HEK293 (cell line): ENCODE data around the gene ZNF579.

Experiments
- CTCF ChIA-PET: fragments of 350-600 bp; formaldehyde crosslinking; extraction: SDS; loops from one replicate; lab custom pipeline; 2021; ENCODE audit warnings: antibody characterized with exemption; lab: Yijun Ruan, JAX
- POLR2A ChIA-PET: fragments of 300-600 bp; formaldehyde crosslinking; extraction: SDS; loops from one replicate; lab custom pipeline; 2020; ENCODE audit warnings: antibody characterized with exemption, inconsistent platforms; lab: Yijun Ruan, JAX
- H3K27ac ChIP-seq: fragments of 200-500 bp; sonication (Bioruptor generic); 2 replicates; pipeline ENCODE4 v1.5.1; 2014; ENCODE audit warnings: low read depth, low read length, control low read depth, inconsistent platforms; ENCODE audit errors: extremely low read depth
- H3K36me3 ChIP-seq, 2 experiments: fragments of 200-500 bp in 1 of 2; sonication (Bioruptor generic) in 1 of 2; 1 replicate in 1 of 2; 2 replicates in 1 of 2; pipeline ENCODE4 v1.5.1; 2014 to 2017; ENCODE audit warnings: inconsistent platforms in 2 of 2, low read length in 2 of 2; ENCODE audit not compliant: control insufficient read depth in 2 of 2, insufficient read depth in 1 of 2
- H3K4me1 ChIP-seq: fragments of 200-500 bp; sonication (Bioruptor generic); 2 replicates; pipeline ENCODE4 v1.5.1; 2014; ENCODE audit warnings: mild to moderate bottlenecking, low read length, inconsistent platforms; ENCODE audit not compliant: control insufficient read depth, insufficient read depth
- H3K4me3 ChIP-seq: 2 replicates; pipeline ENCODE4 v1.5.1; 2011; ENCODE audit warnings: low read depth, mild to moderate bottlenecking, control low read depth, low read length, moderate library complexity
- H3K9me3 ChIP-seq: fragments of 200-500 bp; sonication (Bioruptor generic); 2 replicates; pipeline ENCODE4 v1.5.1; 2014; ENCODE audit warnings: low read depth, low read length, inconsistent platforms; ENCODE audit not compliant: control insufficient read depth, insufficient read depth
- HOXC10 ChIP-seq: sonication (generic); formaldehyde crosslinking; IDR thresholded peaks from 2 replicates; pipeline ENCODE4 v1.8.1; 2023; ENCODE audit warnings: mild to moderate bottlenecking, missing genetic modification reagents
- INSM2 ChIP-seq: fragments of 450-650 bp; formaldehyde crosslinking; IDR thresholded peaks from 2 replicates; pipeline ENCODE4 v1.5.1; 2016; ENCODE audit warnings: missing biosample characterization, missing genetic modification characterization
- KLF7 ChIP-seq: fragments of 450-650 bp; formaldehyde crosslinking; IDR thresholded peaks from 2 replicates; pipeline ENCODE4 v1.5.1; 2016; ENCODE audit warnings: missing biosample characterization, missing genetic modification characterization, borderline replicate concordance
- KLF8 ChIP-seq: fragments of 450-650 bp; formaldehyde crosslinking; IDR thresholded peaks from 2 replicates; pipeline ENCODE4 v1.5.1; 2016; ENCODE audit warnings: missing biosample characterization, missing genetic modification characterization
- PBX3 ChIP-seq: sonication (generic); formaldehyde crosslinking; IDR thresholded peaks from 2 replicates; pipeline ENCODE4 v1.8.1; 2022; ENCODE audit warnings: mild to moderate bottlenecking, moderate library complexity, missing genetic modification reagents
- PRDM1 ChIP-seq: fragments of 450-650 bp; formaldehyde crosslinking; IDR thresholded peaks from 2 replicates; pipeline ENCODE4; 2016; ENCODE audit warnings: missing biosample characterization, missing genetic modification characterization
- ZBTB48 ChIP-seq: fragments of 450-650 bp; formaldehyde crosslinking; IDR thresholded peaks from 2 replicates; pipeline ENCODE4 v1.5.1; 2016; ENCODE audit warnings: missing biosample characterization, missing genetic modification characterization
- ZBTB49 ChIP-seq: fragments of 450-650 bp; formaldehyde crosslinking; IDR thresholded peaks from 2 replicates; pipeline ENCODE4 v1.5.1; 2016; ENCODE audit warnings: missing biosample characterization, missing genetic modification characterization, low read depth
- ZBTB7A ChIP-seq: fragments of 450-650 bp; formaldehyde crosslinking; IDR thresholded peaks from 2 replicates; pipeline ENCODE4 v1.5.1; 2016; ENCODE audit warnings: low read depth, missing biosample characterization, missing genetic modification characterization
- ZNF121 ChIP-seq: fragments of 450-650 bp; formaldehyde crosslinking; IDR thresholded peaks from 2 replicates; pipeline ENCODE4 v1.5.1; 2016; ENCODE audit warnings: missing biosample characterization, missing genetic modification characterization
- ZNF138 ChIP-seq: fragments of 450-650 bp; formaldehyde crosslinking; IDR thresholded peaks from 2 replicates; pipeline ENCODE4 v1.5.1; 2016; ENCODE audit warnings: missing biosample characterization, missing genetic modification characterization, borderline replicate concordance
- ZNF184 ChIP-seq: fragments of 450-650 bp; IDR thresholded peaks from 2 replicates; pipeline ENCODE4 v1.5.1; 2018; ENCODE audit warnings: missing biosample characterization, mild to moderate bottlenecking, missing genetic modification characterization
- ZNF202 ChIP-seq: fragments of 450-650 bp; formaldehyde crosslinking; IDR thresholded peaks from 2 replicates; pipeline ENCODE4 v1.5.1; 2016; ENCODE audit warnings: missing biosample characterization, missing genetic modification characterization, borderline replicate concordance
- ZNF23 ChIP-seq: fragments of 450-650 bp; formaldehyde crosslinking; IDR thresholded peaks from 2 replicates; pipeline ENCODE4 v1.5.1; 2016; ENCODE audit warnings: missing biosample characterization, missing genetic modification characterization, borderline replicate concordance
- ZNF404 ChIP-seq: fragments of 450-650 bp; formaldehyde crosslinking; IDR thresholded peaks from 2 replicates; pipeline ENCODE4 v1.5.1; 2017; ENCODE audit warnings: missing biosample characterization, missing genetic modification characterization
- ZNF426 ChIP-seq: fragments of 450-650 bp; formaldehyde crosslinking; IDR thresholded peaks from 2 replicates; pipeline ENCODE4 v1.5.1; 2017; ENCODE audit warnings: missing biosample characterization, missing genetic modification characterization, mild to moderate bottlenecking, inconsistent platforms, moderate library complexity
- ZNF473 ChIP-seq: fragments of 450-650 bp; formaldehyde crosslinking; IDR thresholded peaks from 2 replicates; pipeline ENCODE4 v1.5.1; 2017; ENCODE audit warnings: missing biosample characterization, missing genetic modification characterization
- ZNF623 ChIP-seq: fragments of 450-650 bp; formaldehyde crosslinking; IDR thresholded peaks from 2 replicates; pipeline ENCODE4 v1.5.1; 2016; ENCODE audit warnings: missing biosample characterization, missing genetic modification characterization
- ZNF624 ChIP-seq: fragments of 450-650 bp; formaldehyde crosslinking; IDR thresholded peaks from 2 replicates; pipeline ENCODE4 v1.5.1; 2017; ENCODE audit warnings: missing biosample characterization, missing genetic modification characterization
- ZNF677 ChIP-seq: fragments of 450-650 bp; IDR thresholded peaks from 2 replicates; pipeline ENCODE4 v1.5.0; 2018; ENCODE audit warnings: missing biosample characterization, mild to moderate bottlenecking, missing genetic modification characterization, moderate library complexity
- ZNF747 ChIP-seq: fragments of 450-650 bp; formaldehyde crosslinking; IDR thresholded peaks from 2 replicates; pipeline ENCODE4 v1.5.1; 2016; ENCODE audit warnings: missing biosample characterization, missing genetic modification characterization
- ZNF777 ChIP-seq: fragments of 450-650 bp; formaldehyde crosslinking; IDR thresholded peaks from 2 replicates; pipeline ENCODE4 v1.5.1; 2017; ENCODE audit warnings: missing biosample characterization, missing genetic modification characterization, borderline replicate concordance
- ZSCAN18 ChIP-seq: fragments of 450-650 bp; formaldehyde crosslinking; IDR thresholded peaks from 2 replicates; pipeline ENCODE4 v1.5.1; 2016; ENCODE audit warnings: missing biosample characterization, missing genetic modification characterization

The ZNF579 gene

GRCh38 chr19:55545443-55545842 lies 35.2 kb downstream of the ZNF579 start, which contains the start of gene SBK3:
SBK3 (minus strand) TSS chr19:55545543; CDS start chr19:55545543, 0 bp downstream.
- Histone ChIP-seq H3K4me1 (peaks cover 9% of the 10 kb centered on the region), H3K9me3 (no peaks in the 10 kb centered on the region), H3K27ac (no peak within 1 kb of the TSS), H3K36me3 (no peaks in the 10 kb centered on the region), H3K4me3 (no peak within 1 kb of the TSS)
- TF ChIP-seq ZSCAN18 (no peak), ZNF473 (tag by site-specific recombination) (no peak), KLF8 (tag by site-specific recombination) (no peak), ZNF624 (tag by site-specific recombination) (no peak), INSM2 (tag by site-specific recombination) (no peak), ZNF777 (tag by site-specific recombination) (no peak), ZNF23 (tag by site-specific recombination) (no peak)
- ChIA-PET POLR2A (no interaction called here), CTCF (interaction anchor here (0.6 kb wide), 1 partner anchor 1232 kb away, joined by 6 read pairs; no protein-coding TSS in a partner anchor)

GRCh38 chr19:55544776-55545439 lies 35.7 kb downstream of the ZNF579 start:
- H3K36me3 ChIP-seq, result no peaks in the 10 kb centered on the region
- POLR2A ChIA-PET, result no interaction called here
- H3K4me3 ChIP-seq, result no peak overlapping the region
- H3K4me1 ChIP-seq, result peaks cover 6% of the 10 kb centered on the region
- CTCF ChIA-PET, result interaction anchor here (0.6 kb wide), 1 partner anchor 1231 kb away, joined by 6 read pairs; no protein-coding TSS in a partner anchor
- H3K27ac ChIP-seq, result no peak overlapping the region
- no peak for TF ChIP-seq ZBTB48 (tag by site-specific recombination)
- TF ChIP-seq PRDM1 (tag by site-specific recombination), result 0 out of 2 replicates have a peak, but pooled peaks have one; percentile 19
- no peak for TF ChIP-seq PBX3 (CRISPR knock-in tag)
- TF ChIP-seq ZNF677, result no peak
- no peak for TF ChIP-seq ZBTB7A
- no peak for TF ChIP-seq ZNF623 (tag by site-specific recombination)
- no peaks in the 10 kb centered on the region for H3K9me3 ChIP-seq

- Histone ChIP-seq H3K36me3 (no peaks in the 10 kb centered on the region), H3K4me1 (no peaks in the 10 kb centered on the region; the same call in 1 of the 2 replicates), H3K27ac (no peak overlapping the region), H3K4me3 (no peak overlapping the region), H3K9me3 (no peaks in the 10 kb centered on the region)
- ChIA-PET CTCF (no interaction called here), POLR2A (interaction anchor here (0.6 kb wide), 1 partner anchor 9 kb away, joined by 4 read pairs; no protein-coding TSS in a partner anchor)
- TF ChIP-seq ZNF426, result no peak
- TF ChIP-seq KLF7 (tag by site-specific recombination), result no peak
- TF ChIP-seq HOXC10 (CRISPR knock-in tag), result no peak
- TF ChIP-seq ZNF202 (tag by site-specific recombination), result no peak
- no peak for TF ChIP-seq ZNF121 (tag by site-specific recombination)
- no peak for TF ChIP-seq ZNF404
- no peak for TF ChIP-seq ZNF747
- TF ChIP-seq ZNF184 (tag by site-specific recombination), result no peak
- no peak for TF ChIP-seq ZNF138 (tag by site-specific recombination)
- no peak for TF ChIP-seq ZBTB49 (tag by site-specific recombination)
These were observed 36.6 kb downstream of the ZNF579 start for GRCh38 chr19:55544014-55544413.
